HT1080 (cell line): ENCODE data around the gene VTCN1. TPM values are rescaled to one million over a fixed set of nuclear protein-coding genes. Genes with fewer than 3 reads are reported as not detected.
"Not testable (repeated sequence)": the region's sequence is repeated elsewhere in the genome, so short reads cannot be mapped to it uniquely, and the experiment has no call there.

ENCODE experiments used
- DNase-seq: peaks from one replicate; pipeline ENCODE4 v3.0.0-alpha.2; 2015; ENCODE audit warnings: low read depth
- polyA plus RNA-seq, 2 experiments: library from polyadenylated mRNA; depleted of rRNA; stranded (reverse); fragments of >200 nt; gene quantifications; 2 replicates each; pipeline ENCODE4 v1.2.3, GENCODE V29; 2015
- total RNA-seq: library from RNA; depleted of rRNA; stranded (reverse); fragments of >200 nt; shearing (Covaris generic); gene quantifications from 2 replicates; pipeline ENCODE4 v1.2.3, GENCODE V29; 2014; rRNA removed

Gene VTCN1, protein sequence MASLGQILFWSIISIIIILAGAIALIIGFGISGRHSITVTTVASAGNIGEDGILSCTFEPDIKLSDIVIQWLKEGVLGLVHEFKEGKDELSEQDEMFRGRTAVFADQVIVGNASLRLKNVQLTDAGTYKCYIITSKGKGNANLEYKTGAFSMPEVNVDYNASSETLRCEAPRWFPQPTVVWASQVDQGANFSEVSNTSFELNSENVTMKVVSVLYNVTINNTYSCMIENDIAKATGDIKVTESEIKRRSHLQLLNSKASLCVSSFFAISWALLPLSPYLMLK
- total RNA-seq, result not detected in 2 replicates
- not detected in 2 replicates for polyA plus RNA-seq (2015; cell fraction: cytosol; rRNA removed)
- not detected in 2 replicates for polyA plus RNA-seq (2015; cell fraction: nucleus; rRNA removed)

DNA sequence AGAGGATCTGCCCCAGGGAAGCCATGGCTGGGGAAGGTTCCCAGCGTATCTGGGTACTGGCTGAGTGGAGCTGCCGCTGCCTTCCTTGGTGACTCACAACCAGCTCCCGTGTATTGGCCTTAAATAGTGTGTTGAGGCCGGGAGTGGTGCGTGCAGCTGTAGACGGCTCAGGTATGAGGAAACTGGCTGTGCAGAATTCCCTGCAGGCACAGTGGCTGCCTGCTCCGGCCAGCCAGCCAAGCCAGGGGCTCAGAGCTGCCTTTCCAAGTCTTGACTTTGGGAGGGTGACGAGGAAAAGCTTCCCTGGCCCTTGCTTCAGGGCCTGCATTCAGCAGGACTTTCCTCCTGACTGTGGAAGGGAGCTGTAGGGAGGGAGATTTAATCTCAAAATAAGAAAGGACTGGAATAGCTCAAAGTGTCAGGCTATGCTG lies at the start of gene VTCN1:
VTCN1 (minus strand) TSS at position 97 of the 431 bp plus-strand sequence; CDS start at position 25, 72 bp downstream.
- DNase-seq, result peak; percentile 26

DNA sequence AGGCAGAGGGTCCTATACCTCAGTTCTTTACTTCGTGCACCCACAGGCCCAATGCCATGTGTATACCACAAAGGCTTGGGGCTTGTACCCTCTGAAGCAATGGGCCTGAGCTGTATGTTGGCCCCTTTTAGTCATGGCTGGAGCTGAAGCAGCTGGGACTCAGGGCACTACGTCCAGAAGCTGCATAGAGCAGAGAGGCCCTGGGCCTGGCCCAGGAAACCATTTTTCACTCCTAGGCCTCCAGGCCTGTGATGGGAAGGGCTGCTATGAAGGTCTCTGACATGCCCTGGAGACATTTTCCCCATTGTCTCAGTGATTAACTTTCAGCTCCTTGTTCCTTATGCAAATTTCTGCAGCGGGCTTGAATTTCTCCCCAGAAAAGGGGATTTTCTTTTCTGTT lies 48.1 kb upstream of the VTCN1 start:
- no peak for DNase-seq

DNA sequence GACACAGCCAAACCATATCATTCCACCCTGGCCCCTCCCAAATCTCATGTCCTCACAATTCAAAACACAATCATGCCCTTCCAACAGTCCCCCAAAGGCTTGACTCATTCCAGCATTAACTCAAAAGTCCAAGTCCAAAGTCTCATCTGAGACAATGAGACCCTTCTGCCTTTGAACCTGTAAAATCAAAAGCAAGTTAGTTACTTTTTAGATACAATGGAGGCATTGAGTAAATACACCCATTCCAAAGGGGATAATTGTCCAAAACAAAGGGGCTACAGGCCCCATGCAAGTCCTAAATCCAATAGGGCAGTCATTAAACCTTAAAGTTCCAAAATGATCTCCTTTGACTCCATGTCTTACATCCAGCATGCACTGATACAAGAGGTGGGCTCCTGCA lies 47.3 kb upstream of the VTCN1 start:
- DNase-seq, result not testable (repeated sequence)

DNA sequence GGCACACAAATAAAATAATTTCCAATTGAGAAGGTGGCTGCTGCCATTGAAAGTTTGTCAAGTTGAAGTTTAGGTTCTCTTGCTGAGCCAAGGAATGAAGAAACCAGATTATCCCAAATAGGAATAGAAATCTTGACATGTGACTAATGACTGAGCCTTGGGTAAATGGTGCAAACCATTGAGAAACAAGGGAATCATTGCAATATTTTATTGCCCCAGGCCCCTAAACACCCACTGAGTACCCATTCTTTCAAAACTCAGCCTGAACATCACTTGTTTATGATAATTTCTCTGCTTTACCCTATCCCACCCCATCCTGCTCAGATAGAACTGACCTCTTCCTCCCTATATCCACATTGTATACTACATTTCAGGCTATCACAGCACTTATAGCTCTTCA lies 46.6 kb upstream of the VTCN1 start:
- no peak for DNase-seq

DNA sequence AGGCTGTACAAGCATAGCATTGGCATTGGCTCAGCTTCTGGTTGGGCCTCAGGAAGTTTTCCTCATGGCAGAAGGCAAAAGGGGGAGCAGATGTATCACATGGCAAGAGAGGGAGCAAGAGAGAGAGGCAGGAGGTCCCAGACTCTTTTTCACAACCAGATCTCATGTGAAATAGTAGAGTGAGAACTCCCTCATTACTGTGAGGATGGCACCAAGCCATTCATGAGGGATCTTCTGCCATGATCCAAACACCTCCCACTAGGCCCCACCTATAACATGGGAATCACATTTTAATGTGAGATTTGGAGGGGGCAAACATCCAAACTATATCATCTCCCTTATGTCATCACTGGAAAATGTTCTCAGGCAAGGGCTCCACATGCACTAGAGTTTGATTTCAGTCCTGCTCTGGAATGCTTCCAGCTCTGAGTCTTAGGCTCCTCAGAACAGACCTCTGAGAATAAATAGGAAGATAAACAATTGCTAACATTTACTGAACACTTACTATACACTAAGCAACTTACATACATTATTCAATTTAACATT lies 39.4 kb upstream of the VTCN1 start:
- DNase-seq, result no peak

DNA sequence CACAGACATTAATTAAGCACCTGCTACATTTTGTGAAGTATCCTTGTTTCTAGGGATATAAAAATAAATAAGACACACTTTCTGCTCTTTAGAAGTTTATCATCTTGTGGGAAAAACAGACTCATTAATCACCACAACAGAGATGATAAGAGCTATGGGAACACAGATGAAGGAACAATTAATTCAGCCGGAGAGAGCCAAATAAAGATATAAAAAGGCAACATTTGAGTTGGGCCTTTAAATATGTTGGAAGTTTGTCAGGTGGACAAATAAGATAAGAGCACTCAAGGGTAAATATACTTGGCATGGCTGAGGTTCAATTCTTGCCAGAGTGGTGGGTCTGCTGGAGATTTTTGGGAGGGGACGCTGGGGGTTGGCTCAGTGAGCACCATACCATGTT lies 34.2 kb upstream of the VTCN1 start:
- DNase-seq, result no peak

DNA sequence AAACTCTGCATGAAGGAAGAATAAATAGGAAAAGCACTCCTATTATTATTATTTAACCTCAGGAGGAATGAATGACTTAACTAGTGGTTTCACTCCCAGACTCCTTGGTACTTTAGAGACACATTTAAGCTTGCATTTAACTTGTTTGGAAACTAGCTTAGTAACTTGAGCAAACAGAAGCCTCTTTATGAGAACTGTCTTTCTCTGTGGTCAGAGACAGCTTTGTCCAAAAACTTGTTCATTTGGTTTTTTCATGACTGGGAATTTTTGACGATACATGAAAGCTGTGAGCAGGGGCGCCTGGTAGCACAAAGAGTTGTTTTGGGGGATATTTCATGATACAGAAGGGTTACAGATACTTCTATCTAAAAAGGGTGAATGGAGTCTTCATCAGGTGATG lies 33.6 kb upstream of the VTCN1 start:
- no peak for DNase-seq

DNA sequence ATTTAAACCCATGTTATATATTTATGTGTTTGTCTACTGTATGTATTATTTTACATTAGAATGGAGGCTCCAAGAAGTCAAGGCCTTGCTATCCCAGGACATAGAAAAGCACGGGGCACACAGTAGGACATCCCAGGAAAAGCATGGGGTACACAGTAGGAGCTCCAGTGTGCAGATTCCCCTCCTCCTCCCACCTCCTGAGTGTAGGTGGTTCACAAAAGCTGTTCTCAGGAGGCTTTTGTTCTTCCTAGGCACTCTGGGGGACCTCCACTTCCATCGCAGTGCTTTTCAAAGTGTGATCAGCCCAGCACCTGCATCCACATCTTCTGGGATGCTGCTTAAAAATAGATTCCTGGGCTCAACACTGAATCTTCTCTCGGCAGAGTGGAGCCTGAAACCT lies 30.8 kb upstream of the VTCN1 start:
- no peak for DNase-seq

DNA sequence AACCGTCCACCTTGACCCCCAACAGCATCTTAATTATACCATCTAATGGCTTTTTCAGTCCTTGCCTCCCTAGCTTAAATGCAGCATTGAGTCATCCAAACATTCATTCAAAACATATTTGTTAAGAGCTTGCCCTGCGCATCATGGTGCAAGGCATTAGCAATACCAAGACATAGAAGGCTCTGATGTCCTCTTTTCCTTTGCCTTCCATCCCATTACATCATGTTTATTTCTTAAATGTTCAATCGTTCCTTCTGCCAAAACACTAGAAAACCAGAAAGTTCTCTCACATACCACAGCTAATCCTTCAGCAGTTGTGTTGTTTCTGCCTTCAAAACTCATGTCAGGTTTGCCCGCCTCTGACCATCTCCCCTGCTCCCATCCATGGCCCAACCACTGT lies 29.8 kb upstream of the VTCN1 start:
- no peak for DNase-seq

DNA sequence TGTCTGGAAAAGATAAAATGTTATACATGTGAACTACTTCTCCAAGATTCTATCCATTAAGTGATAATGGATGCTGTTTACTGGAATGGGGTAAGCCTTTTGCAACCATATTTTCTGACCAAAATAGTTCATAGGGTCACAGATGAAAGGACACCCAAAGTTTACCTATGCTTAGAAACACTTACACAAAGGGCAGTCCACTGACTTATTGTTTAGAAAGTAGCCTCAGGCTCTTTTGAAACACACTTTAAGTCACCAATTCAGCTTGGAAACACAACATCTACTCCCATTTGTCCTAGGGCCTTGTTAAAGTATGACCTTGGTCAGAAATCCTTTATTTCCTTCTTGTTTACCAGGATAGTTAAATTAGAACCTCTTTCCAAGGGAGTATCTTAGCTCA lies 28.7 kb upstream of the VTCN1 start:
- no peak for DNase-seq

DNA sequence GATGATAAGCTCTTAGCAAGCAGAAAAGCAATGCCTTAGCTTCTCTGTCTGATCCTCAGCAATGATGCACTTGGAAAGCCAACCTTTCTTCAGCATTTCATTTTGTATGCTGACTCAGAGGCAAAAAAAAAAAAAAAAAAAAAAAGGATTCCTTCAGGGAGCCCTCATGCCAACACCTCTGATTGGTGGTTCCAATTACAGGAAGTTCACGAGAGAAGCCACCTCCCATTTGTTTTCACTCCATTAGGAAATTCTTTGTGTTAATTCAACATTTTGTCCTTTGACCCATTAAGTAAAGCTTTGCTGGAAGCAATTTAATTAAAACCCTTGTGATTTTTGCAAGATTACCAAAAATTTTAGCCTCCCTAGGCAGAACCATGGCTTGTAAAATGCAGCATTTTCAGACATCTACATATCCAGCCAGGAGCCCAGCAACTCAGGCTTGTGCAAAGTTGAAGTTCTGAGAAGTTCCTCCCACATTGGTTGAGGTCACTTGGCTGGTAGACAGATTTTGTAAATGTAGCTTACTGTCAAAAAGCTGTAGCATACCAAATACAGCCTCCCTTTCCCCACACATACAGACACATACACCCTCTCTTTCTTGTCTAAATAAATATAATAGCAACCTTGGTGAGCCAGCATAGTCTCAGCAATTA lies 27.1 kb upstream of the VTCN1 start:
- peak; percentile 26 for DNase-seq

DNA sequence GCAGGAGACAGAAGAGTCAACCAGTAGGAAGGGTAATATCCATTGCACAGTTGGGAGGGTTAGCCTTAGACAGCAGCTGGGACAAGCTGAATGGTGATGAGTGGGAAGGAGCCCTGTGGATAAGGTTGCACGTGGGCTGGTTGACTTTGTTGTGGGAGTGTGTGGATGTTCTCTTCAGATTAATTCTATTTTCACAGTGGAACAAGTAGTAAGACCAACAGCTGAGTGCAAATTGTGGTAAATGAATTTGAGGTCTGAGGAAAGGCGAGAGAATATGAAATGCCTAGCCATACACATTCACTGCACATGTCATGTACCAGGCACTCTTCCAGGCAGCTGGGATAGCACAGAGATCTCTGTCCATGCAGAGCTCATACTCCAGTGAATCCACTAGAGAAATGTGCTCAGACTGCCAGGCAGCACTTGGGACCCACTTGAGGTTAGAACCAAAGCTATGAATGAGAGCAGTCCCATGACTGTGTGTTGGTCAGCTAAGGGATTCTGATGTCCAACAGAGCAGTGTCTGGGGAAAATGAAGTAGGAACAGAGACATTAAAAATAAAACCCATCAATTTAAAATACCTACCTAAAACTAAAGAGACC lies 25.2 kb upstream of the VTCN1 start:
- no peak for DNase-seq

DNA sequence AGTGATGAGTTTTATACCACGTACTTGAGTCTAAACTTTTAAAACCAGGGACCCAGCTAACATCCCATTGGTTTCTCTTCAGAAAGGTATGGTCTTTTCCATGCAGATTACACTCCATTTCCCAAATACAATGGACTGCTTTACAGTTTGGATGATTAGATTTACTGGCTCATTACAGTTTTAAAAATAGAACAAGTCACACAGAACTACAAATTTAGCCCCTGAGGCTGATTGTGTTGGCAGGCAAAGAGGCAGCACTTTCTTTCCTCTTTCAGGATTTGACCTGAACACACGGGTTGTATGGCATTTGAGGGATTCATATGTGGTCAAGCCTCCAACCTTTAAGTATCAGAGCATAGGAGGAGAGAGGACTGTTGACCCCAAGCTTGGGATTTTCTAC lies 21.8 kb upstream of the VTCN1 start:
- DNase-seq, result no peak

DNA sequence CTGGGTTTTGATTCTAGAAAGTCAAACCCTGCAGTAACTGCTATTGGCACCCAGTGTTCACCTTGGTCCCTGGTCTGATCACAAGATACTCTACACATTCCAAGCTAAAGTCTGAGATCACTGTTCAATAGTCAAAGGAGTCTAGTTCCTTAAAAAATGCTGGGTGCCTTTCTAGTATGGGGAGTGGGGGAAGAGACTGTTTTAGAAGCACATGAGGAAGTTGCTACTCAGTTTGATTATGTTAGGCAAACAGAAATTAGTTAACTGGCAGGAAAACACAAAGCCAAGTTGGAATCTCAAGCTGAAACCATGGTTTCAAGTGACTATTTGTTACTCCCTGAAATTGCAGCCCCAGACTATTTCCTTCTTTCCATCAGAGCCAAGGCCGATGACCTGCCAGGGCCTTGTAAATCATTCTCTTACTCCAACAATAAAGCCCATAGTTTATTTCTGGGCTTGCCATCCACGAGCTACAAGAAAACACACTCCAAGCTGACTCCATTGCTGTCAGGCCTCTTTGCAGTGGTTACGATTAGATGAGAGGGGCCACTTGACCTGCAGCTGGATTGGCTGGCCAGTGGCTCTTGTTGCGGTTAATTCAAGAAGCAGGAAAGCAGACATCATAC lies 21.1 kb upstream of the VTCN1 start:
- no peak for DNase-seq

DNA sequence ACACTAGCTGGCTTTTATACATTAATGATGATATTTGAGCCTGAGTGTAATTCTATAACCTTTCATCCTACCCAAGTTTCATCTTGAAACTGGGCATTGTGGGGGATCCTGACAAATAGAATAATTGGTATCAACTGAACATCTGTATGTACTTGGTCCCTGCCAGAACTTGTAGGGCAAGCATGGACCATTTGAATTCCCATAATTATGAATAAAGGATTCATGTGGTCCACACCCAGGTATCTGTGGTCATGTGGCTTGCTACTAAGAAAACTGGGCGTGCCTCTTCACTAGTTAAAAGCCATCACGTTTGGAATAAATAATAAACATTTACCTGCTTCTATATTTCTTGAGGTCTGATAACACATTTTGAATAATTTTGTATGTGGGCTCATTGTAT lies 20.6 kb upstream of the VTCN1 start:
- no peak for DNase-seq

DNA sequence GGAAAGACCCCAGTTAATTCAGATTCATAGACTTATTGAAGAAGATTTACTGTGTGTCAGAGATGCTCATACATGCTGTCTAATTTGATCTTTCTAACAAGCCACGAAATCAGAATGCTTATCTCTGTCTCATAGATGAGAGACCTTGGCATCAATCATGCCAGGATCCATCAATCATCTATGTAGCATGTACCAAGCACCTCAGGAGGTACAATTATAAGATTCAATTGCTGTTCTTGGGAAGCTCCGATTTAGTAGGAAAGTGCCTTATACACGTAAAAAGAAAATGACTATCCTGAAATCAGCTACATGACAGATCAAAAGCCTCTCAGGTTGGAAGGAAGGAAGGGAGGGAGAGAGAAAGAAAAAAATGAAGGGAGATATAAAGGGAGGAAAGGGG lies 18.5 kb upstream of the VTCN1 start:
- DNase-seq, result no peak

DNA sequence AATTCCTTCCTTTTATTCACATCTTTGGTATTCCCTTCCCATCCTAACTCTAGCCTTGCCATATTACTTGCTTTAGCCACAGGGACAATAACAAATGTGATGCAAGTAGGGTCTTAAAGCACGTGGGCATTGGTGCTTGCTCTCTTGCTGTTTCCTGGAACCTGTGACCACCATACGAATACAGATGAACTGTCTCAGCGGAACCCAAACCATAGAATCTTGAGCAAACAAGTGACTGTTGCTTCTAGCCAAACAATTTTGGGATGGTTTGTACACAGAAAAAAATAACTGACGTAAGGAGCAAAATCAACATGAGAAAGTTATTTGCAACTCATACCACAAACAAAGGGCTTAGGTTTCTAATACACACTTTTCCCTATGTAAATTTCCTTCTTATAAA lies 15.2 kb upstream of the VTCN1 start:
- no peak for DNase-seq

DNA sequence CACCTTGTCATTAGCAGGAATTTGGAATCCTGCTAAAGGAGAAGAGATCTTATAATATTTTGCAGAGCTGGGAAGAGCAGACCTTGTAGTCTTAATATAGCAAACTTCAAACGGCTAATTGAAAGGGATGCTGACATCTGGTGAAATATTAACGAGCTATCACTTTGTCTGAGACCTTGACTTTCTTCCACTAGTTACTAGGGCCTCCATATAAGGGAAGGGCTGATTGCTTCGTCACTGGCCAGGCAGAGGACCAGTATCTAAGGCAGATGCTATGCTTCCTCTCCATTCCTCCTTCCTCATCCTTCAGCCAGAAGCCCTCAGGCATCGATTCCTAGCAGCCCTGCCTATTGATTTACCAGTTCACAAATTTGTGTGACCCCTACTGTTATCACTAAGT lies 6.0 kb upstream of the VTCN1 start:
- no peak for DNase-seq

DNA sequence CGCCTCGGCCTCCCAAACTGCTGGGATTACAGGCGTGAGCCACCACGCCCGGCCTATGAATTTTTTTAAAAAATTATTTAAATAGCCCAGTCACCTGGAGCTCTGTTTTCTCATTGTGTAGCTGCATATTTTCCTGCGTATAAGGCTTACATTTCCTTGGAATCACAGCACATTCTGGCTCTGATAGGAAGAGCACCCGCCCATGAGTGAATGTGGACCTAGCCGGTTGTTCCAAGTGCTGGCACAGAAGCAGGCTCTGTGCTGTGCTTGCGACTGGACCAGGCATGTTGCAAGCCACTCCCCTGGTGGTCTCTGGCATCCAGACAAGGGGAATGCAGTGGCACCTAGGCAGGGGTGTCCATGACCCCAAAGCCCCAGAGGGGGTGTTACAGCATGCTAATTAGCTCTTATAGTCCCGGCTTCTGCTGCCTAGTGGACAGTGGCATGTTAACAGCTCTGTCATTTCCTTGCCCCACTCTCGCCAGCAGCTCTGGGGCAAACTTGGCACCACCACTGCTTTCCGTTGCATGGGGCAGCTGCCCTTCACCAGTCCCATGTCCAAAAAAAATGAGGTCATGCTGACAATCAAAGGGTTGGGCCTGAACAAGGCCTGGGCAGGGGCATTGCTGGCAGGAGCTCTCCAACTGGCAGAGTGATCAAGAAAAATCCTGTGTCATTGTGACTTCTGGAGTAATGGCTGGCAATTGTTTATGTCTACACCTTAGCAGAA lies 5.2 kb upstream of the VTCN1 start:
- DNase-seq, result no peak

DNA sequence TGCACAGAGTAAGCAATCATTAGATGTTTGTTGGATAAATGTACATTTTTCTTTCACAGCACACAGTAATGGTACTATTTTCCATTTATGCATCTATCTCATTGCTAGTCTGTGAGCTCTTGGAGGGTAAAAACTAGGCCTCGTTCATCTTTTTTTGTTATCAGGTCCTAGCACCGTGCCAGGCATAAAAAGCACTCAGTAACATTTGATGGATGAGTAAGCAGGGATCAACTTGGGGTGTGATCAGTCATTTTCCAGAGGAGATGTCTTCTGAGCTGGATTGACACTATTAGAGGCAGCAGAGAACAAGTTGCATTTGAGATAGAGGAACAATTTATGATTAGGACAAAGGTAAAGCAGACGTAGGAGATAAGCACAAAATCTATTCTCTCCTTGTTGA lies 4.3 kb upstream of the VTCN1 start:
- DNase-seq, result no peak

DNA sequence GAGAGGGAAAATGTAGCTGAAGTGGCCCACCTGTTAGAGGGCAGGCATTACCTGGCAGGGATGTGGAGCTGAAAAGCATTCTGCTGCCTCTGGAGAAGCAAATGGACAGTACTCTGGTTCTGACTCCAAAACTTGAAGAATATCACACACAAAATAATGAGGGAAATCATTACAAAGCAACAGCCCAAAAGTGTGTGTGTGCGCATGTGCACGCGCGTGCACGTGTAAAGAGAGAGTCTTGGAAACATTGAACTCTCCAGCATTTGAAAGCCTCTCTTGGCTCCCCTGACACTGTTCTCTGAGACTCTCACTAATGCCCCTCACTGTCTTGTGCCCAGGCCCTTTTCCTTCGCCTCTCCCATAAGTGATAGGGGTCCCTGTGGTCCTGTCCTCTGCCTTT lies 2.3 kb upstream of the VTCN1 start:
- DNase-seq, result no peak
